IPS-20b (cell line): ENCODE measurements around the gene UBL7.

Experiments used
- H3K27ac ChIP-seq: one replicate; pipeline ENCODE4 v1.5.1; 2013; ENCODE audit warnings: low read length
- H3K27me3 ChIP-seq: 2 replicates; pipeline ENCODE4 v1.6.1; 2013; ENCODE audit warnings: mild to moderate bottlenecking, low read length, inconsistent platforms; ENCODE audit not compliant: insufficient read depth
- H3K36me3 ChIP-seq: 2 replicates; pipeline ENCODE4 v1.6.1; 2013; ENCODE audit warnings: low read depth, mild to moderate bottlenecking, inconsistent platforms, low read length, moderate library complexity; ENCODE audit not compliant: insufficient read depth
- H3K4me1 ChIP-seq: 2 replicates; pipeline ENCODE4 v1.6.1; 2013; ENCODE audit warnings: mild to moderate bottlenecking, control low read depth, inconsistent platforms, low read length, moderate library complexity; ENCODE audit not compliant: insufficient read depth
- H3K4me3 ChIP-seq: 2 replicates; pipeline ENCODE4 v1.5.1; 2013; ENCODE audit warnings: mild to moderate bottlenecking, low read length, inconsistent platforms
- H3K9ac ChIP-seq: 2 replicates; pipeline ENCODE4 v1.6.1; 2013; ENCODE audit warnings: low read depth, mild to moderate bottlenecking, inconsistent platforms, low read length, moderate library complexity
- H3K9me3 ChIP-seq: 2 replicates; pipeline ENCODE4 v1.6.1; 2013; ENCODE audit warnings: mild to moderate bottlenecking, low read depth, low read length, inconsistent platforms; ENCODE audit not compliant: insufficient read depth

Gene UBL7

DNA sequence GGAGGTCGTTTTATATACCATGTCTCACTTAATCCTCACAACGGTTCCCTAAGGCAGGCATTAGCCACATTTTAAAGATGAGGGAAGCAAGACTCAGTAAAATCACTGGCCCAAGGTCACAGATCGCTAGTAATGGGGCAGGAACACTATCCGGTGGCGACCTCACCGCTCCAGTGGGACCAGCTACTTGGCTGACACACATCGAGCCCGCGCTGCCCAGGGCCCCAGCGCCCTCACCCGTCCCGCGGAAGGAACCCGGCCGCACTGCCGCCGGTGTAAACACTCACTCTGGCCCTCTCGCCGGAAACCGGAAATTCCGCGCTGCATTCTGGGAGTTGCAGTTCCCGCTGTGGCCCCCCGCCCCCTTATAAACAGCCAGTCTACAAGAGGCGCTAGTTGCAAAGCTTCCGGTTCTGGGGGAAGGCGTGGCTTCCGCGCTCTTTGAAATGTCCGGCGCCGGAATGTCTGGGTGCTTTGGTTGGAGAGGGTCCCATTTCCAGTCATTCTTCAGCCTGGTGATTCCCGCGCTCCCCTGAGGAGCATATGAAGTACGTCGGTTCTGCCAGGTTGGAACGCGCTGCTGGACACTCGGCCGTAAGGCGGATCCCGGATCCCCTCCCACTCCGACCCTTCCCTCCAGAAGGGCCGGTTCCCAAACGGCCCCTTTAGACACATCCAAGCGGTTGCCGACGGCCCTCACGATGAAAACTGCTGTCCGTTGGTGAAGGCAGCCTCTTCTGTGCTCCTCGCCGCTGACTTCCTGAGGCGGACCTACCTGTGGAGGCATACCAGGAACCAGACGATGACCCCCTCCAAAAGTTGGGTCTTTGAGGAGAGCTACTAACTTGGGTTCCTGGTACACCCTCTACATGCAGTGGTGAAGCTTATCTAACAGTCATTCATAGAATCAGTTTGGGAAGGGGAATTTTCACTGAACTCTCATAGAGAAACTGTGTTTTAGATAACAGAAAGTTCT lies at the start of gene UBL7:
Gene UBL7, minus strand, starts transcription at position 290 of the 976 bp plus-strand sequence. CDS start 2,293 bp downstream, outside the sequence.
- Histone ChIP-seq H3K36me3 (peaks cover 15% of the 10 kb centered on the region), H3K9ac (peak within 1 kb of the TSS; percentile 86), H3K27me3 (no peaks in the 10 kb centered on the region), H3K9me3 (no peaks in the 10 kb centered on the region), H3K4me1 (0 out of 2 replicates have a peak, but pooled peaks cover 9% of the 10 kb centered on the region), H3K27ac (peak within 1 kb of the TSS; percentile 43), H3K4me3 (peak within 1 kb of the TSS; percentile 82)

DNA sequence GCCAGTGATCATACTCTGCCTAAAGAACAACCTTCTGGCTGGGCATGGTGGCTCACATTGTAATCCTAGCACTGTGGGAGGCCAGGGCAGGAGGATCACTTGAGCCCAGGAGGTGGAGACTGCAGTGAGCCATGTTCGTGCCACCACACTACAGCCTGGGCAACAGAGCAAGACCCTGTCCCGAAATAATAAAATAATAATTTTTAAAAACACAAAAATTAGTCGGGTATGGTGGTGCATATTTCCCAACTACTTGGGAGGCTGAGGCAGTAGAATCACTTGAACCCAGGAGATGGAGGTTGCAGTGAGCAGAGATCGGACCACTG lies 45.5 kb upstream of the UBL7 start:
- Histone ChIP-seq H3K4me3 (no peak overlapping the region), H3K36me3 (no peaks in the 10 kb centered on the region), H3K9ac (no peak overlapping the region), H3K27me3 (no peaks in the 10 kb centered on the region), H3K9me3 (no peaks in the 10 kb centered on the region), H3K4me1 (no peaks in the 10 kb centered on the region), H3K27ac (no peak overlapping the region)

GRCh38 chr15:74505837-74506514 lies 45.0 kb upstream of the UBL7 start:
- H3K27ac ChIP-seq = no peak overlapping the region
- no peaks in the 10 kb centered on the region for H3K4me1 ChIP-seq
- no peak overlapping the region for H3K9ac ChIP-seq
- H3K36me3 ChIP-seq = no peaks in the 10 kb centered on the region
- no peaks in the 10 kb centered on the region for H3K9me3 ChIP-seq
- no peak overlapping the region for H3K4me3 ChIP-seq
- no peaks in the 10 kb centered on the region for H3K27me3 ChIP-seq

GRCh38 chr15:74504836-74505235 lies 43.9 kb upstream of the UBL7 start:
- Histone ChIP-seq H3K27me3 (no peaks in the 10 kb centered on the region), H3K4me1 (no peaks in the 10 kb centered on the region), H3K9ac (no peak overlapping the region), H3K9me3 (no peaks in the 10 kb centered on the region), H3K4me3 (no peak overlapping the region), H3K27ac (no peak overlapping the region), H3K36me3 (no peaks in the 10 kb centered on the region)

- Histone ChIP-seq H3K27ac (no peak overlapping the region), H3K36me3 (no peaks in the 10 kb centered on the region), H3K9ac (no peak overlapping the region), H3K9me3 (no peaks in the 10 kb centered on the region), H3K4me1 (no peaks in the 10 kb centered on the region), H3K27me3 (no peaks in the 10 kb centered on the region), H3K4me3 (no peak overlapping the region)
Observed at GRCh38 chr15:74504418-74504817, 43.5 kb upstream of the UBL7 start.

GRCh38 chr15:74502301-74502700 lies 41.3 kb upstream of the UBL7 start:
- no peak overlapping the region for H3K9ac ChIP-seq
- no peaks in the 10 kb centered on the region for H3K9me3 ChIP-seq
- H3K4me3 ChIP-seq = no peak overlapping the region
- no peaks in the 10 kb centered on the region for H3K36me3 ChIP-seq
- H3K4me1 ChIP-seq = no peaks in the 10 kb centered on the region
- H3K27me3 ChIP-seq = no peaks in the 10 kb centered on the region
- no peak overlapping the region for H3K27ac ChIP-seq

DNA sequence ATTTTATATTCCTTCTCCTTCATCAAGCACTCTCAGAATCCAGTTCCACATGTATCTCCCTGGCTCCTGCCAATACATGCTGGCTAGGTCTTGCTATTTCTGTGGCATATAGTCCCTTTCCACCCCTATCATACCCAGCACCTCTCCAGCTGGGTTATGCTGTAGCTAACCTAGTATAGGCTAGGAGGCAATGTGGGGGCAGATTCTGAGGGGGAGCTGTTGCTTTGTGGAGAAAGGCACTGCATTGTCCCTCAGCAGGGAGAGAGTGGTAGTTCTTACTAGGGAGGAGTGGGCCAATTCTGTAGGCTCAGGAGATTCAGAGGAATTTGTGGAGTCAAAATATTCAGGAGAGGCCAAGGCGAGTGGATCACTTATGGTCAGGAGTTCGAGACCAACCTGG lies 39.4 kb upstream of the UBL7 start:
- H3K9ac ChIP-seq = no peak overlapping the region
- no peaks in the 10 kb centered on the region for H3K36me3 ChIP-seq
- H3K4me1 ChIP-seq = no peaks in the 10 kb centered on the region
- H3K27ac ChIP-seq = no peak overlapping the region
- H3K27me3 ChIP-seq = no peaks in the 10 kb centered on the region
- no peaks in the 10 kb centered on the region for H3K9me3 ChIP-seq
- no peak overlapping the region for H3K4me3 ChIP-seq

GRCh38 chr15:74499366-74499765 lies 38.4 kb upstream of the UBL7 start:
- H3K4me1 ChIP-seq = no peaks in the 10 kb centered on the region
- no peaks in the 10 kb centered on the region for H3K27me3 ChIP-seq
- H3K4me3 ChIP-seq = no peak overlapping the region
- H3K9me3 ChIP-seq = no peaks in the 10 kb centered on the region
- no peaks in the 10 kb centered on the region for H3K36me3 ChIP-seq
- H3K27ac ChIP-seq = no peak overlapping the region
- no peak overlapping the region for H3K9ac ChIP-seq

GRCh38 chr15:74497584-74497983 lies 36.6 kb upstream of the UBL7 start:
- H3K9ac ChIP-seq = no peak overlapping the region
- no peaks in the 10 kb centered on the region for H3K4me1 ChIP-seq
- H3K27me3 ChIP-seq = no peaks in the 10 kb centered on the region
- no peaks in the 10 kb centered on the region for H3K36me3 ChIP-seq
- H3K4me3 ChIP-seq = no peak overlapping the region
- no peak overlapping the region for H3K27ac ChIP-seq
- H3K9me3 ChIP-seq = no peaks in the 10 kb centered on the region

- Histone ChIP-seq H3K4me1 (no peaks in the 10 kb centered on the region), H3K27me3 (no peaks in the 10 kb centered on the region), H3K27ac (no peak overlapping the region), H3K4me3 (no peak overlapping the region), H3K9me3 (no peaks in the 10 kb centered on the region), H3K9ac (no peak overlapping the region), H3K36me3 (no peaks in the 10 kb centered on the region)
Observed at GRCh38 chr15:74496648-74497047, 35.7 kb upstream of the UBL7 start.

DNA sequence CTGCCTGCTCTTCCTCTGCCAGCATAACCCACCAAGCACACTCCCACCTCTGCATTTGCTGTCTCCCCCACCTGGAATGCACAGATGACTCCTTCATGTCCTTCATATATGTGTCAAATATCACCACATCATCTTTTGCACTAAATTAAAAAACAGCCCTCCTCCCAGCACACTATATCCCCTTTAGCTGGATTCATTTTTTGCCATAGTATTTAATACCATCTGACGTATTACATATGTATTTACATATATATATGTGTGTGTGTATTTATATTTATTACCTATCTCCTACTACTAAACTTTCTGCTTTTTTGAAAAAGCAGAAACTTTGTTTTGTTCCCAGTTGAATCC lies 29.4 kb upstream of the UBL7 start:
- peak overlapping the region; percentile 56; the same call in 1 of the 2 replicates for H3K9ac ChIP-seq
- H3K27ac ChIP-seq = peak overlapping the region; percentile 20
- H3K4me1 ChIP-seq = peaks cover 3% of the 10 kb centered on the region; the same call in 1 of the 2 replicates
- no peaks in the 10 kb centered on the region for H3K27me3 ChIP-seq
- peak overlapping the region; percentile 32; the same call in 1 of the 2 replicates for H3K4me3 ChIP-seq
- H3K36me3 ChIP-seq = no peaks in the 10 kb centered on the region
- no peaks in the 10 kb centered on the region for H3K9me3 ChIP-seq
